HG02678 (cell line): Measurements from ENCODE around the gene ELOVL3.

Source experiments
- ATAC-seq: cut with Tn5 transposase; IDR thresholded peaks from one replicate; pipeline ENCODE4 v1.9.1; 2021; ENCODE audit warnings: mild to moderate bottlenecking, moderate library complexity; ENCODE audit not compliant: unreplicated experiment

The ELOVL3 gene

GRCh38 chr10:102222797-102223196, 3.3 kb upstream of the ELOVL3 start:
- no peak for ATAC-seq

DNA sequence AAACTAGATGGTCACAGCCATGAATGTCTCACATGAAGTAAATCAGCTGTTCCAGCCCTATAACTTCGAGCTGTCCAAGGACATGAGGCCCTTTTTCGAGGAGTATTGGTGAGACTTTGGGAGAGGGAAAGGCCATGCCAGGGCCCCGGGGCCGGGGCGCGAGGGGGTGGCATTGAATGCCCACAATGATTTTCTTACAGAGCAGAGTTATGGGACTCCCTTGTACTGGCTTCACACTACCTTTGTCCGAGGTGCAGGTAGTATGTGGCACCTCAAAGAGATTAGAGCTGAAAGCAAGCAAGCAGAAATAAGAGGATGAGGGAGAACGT, 407 bp downstream of the ELOVL3 start:
- no peak for ATAC-seq

DNA sequence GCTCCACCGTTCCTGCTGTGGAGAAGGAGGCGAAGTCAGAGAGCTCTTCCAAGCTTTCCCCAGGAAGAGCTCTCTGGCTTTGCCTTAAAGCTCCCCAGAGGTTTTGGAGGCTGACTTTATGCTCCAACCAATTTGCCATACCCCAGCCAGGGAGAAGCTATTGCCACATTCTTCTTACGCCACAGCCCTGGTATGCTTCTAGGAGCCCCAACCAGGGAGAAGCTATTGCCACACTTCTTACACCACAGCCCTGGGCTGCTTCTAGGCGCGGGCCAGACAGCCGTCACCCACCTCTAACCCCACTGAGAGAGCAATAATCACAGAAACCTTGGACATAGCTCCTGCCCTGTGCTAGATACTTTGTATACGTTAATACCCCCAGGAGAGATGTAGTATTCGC, 951 bp downstream of the ELOVL3 start:
- ATAC-seq: no peak

DNA sequence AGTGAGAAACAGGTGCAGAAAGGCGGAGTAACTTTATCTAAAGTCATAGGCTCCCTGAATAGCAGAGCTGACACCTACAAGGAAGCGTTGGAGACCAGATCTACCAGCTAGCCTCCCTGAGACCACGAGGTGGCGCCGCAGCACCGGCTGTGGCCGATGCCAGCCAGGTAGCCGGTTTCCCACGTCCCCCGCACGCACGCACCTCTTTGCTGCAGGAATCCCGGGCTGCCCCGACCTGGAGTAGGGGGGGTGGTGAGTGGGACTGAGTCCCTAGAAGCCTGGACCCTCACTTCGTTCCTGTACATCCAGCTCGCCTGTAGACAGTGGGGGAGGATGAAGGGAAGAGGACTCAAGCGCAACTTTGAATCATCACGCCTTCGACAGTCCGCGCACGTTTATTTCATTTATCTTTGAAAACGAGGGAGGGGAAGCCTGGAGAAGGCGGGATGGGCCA, 3.7 kb downstream of the ELOVL3 start:
- no peak for ATAC-seq

- ATAC-seq: no peak
These were observed 4.3 kb downstream of the ELOVL3 start for GRCh38 chr10:102230264-102230860.

DNA sequence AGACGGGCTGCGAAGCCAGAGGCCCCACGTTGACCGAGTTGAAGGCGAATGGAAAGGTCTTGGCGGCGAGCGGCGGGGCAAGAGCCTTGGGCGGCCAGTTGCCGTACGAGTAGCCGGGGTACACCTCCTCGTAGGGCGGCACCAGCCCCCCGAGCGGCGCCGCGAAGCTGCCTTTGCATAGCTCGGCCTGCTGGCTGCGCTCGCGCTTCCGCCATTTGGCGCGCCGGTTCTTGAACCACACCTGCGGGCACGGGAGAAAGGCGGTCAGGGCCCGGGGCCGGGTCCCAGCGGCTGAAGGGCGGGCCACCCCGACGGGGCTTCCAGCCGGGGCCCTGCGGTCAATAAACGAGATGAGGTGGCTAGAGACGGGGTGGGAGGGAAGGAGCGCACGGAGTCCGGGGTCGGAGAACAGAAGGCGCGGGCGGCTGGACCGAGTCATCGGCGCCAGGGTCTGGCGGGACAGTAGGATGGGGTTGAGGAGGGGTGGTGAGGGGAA, 4.8 kb downstream of the ELOVL3 start:
- ATAC-seq: no peak

DNA sequence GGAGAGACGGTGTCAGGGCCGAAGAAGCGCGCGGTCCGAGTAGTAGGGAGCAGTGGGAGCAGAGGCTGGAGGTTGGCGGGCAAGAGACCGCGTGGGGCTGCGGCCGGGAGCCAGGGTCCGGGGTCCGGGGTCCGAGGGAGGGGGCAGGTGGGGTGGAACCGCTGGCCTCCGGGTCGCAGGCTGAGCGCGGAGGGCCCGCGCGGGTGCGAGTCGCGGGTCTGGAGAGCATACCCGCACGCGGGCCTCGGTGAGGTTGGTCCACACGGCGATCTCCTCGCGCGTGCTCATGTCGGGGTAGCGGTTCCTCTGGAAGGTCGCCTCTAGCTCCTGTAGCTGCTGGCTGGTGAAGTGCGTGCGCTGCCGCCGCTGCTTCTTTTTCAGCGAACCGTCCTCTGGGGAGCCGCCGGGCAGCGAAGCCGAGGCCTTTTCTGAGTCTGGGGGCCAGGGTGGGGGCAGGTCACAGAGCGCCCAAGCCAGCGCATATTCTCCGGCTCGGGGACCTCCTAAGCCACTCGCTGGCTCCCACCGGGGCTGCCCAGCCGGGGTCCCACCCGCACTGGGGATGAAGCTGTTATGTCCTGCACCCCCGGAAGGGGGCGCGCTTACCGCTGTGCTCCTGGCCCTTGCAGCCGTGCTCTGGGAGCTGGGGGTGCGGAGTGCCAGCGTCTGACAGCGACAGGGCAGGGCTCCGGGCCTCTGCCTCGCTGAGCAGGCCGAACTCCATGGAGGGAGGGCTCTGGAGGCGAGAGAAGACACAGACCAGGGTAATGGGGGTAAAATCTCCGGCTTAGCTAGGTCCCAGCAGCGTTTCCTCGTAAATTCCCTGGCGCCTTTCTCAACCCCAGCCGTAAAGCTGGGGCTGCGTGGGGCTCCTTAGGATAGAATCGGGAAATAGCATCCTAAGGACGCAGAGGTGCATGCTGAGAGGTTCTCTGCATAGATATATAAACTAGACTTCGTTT, 5.5 kb downstream of the ELOVL3 start:
- no peak for ATAC-seq

GRCh38 chr10:102233997-102234396, 7.9 kb downstream of the ELOVL3 start:
- no peak for ATAC-seq

DNA sequence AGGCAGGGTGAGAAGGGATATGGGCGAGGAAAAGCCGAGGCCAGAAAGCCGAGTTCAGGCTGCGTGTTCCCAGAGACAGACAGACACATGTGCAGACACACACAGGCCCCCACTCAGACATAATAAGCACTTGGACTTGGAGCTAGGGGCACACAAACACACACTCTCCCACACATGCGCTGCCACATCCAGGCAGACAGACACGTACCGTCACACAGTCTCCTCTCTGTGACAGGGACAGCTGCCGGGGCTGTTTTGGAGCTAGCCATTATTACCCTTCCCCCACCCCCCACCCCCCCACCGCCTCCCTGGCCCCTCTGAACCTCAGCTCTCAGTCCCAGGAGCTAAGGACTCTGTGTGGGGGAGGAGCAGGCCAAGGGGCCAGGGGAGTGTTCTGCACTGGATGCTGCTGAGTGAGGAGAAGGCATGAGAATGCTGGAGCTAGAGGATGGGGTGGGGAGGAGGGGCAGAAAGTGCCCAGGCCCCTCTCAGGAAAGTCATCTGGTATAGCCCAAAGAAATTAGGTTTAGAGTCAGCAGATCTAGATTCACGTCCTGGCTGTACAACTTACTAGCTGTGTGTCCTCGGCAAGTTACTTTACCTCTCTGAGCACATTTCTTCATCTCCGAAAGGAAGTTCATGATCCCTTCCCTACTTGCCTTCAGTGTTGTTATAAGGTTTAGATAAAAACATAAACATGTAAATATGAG, 8.9 kb downstream of the ELOVL3 start:
- no peak for ATAC-seq

DNA sequence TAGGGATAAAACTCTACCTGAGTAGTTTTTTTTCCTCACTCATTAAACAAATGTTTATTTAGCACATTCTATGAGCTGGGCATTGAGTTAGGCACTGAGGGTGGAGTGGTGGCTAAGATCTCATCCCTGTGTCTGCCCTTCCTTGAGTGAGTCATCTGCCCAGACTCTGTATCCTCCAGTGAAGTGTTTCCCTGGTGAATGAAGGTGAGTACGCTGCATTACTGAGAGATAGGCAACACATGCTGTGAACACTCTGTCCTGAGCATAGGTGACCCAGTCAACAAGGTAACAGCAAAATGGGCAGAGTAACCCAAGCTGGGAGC, 9.5 kb downstream of the ELOVL3 start:
- no peak for ATAC-seq

GRCh38 chr10:102236006-102236405, 9.9 kb downstream of the ELOVL3 start:
- no peak for ATAC-seq

DNA sequence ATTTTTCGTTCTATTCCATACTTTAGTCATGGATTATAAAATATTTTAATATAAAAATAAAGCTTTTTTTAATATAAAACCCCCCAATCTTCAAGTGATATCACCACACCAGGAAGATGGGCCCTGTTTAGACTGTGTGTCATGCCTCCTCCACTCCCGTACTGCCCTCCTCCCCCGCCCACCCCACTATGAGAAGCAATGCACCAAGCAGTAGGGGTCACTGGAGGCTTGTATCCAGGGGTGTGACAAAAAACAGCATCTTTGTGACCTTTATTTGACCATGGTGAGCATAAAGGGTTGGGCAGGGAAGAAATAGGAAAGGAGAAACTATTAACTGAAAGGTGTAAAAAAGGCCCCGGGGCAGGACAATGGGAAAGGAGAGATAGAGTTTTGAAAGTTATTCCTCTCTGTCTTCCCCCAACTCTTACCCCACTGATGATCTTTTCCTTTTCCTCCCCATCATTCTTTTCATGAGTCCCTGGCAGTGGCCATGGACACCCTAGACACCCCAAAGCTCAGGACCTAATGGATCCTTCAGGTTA, 11.7 kb downstream of the ELOVL3 start:
- no peak for ATAC-seq

DNA sequence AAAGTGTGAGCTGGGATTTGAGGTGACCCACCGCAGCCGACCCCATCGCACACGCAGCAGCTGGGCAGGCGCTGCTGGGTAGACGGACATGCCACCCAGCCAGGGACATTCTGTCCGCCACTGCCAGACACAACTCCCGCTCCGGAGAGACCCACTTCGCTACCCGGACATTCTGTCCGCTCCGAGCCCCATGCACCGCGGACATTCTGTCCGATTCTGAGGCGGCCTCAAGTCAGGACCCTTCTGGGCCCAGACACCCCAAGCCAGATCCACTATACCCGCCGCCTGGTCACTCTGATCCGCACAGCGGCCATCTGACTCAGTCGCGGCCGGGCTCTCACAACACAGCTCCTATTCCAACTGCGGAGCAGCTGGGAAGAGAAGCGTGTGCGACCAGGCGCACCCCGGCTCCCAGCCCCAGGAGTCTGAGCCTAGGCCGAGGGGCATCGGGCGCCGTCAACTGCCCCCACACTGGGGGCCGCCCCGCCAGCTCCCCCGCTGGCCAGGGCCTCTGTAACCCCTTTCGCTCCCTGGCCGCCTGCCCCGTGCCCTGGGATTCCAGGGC, 14.4 kb downstream of the ELOVL3 start:
- no peak for ATAC-seq

- ATAC-seq: no peak
These were observed 14.9 kb downstream of the ELOVL3 start for GRCh38 chr10:102241032-102241443.

DNA sequence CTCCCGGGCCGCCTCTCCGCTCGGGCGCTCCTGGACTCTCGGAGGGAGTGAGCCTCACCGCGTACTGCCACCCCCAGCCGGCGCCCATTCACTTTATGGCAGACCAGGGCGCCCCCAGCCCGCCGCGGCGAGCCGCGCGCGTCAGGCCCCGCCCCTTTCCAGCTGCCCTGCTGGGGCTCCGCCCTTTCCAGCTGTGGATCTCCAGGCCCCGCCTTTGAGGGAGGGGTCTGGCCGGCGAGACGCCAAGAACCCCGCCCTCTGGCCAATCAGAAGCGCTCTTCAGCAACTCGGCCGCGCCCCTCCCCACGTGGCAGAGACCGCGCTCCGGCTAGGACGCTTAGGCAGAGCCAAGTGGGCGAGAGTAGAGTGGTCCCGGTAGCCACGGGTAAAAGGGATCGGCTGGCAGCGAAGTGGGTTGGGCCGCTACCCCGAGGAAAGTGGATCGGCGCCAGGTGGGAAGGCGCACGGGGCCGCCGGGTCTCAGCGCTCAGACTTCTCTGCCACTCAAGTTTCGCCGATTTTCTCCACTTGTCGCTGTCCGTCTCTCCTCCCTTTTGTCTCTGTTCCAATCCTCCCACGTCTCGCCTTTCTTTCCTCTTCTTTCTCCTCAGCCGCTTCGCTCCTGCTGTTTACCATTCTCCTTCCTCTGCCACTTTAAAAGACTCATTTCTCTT, 15.5 kb downstream of the ELOVL3 start, which contains the start of gene PITX3:
TSS of gene PITX3 (minus strand) at position 69 of the 674 bp plus-strand sequence. CDS start 9,432 bp downstream, outside the sequence.
- ATAC-seq: peak; percentile 46

- ATAC-seq: no peak
These were observed 16.0 kb downstream of the ELOVL3 start for GRCh38 chr10:102242118-102242485.

GRCh38 chr10:102243309-102243708, 17.2 kb downstream of the ELOVL3 start:
- ATAC-seq: no peak

- ATAC-seq: peak; percentile 88
These were observed 19.2 kb downstream of the ELOVL3 start, which contains the start of gene GBF1 for GRCh38 chr10:102245082-102245931. Gene GBF1, plus strand, starts transcription at chr10:102245532. Its CDS starts 13,407 bp downstream, at chr10:102258939.

GRCh38 chr10:102245932-102246251, 19.8 kb downstream of the ELOVL3 start:
- ATAC-seq: no peak

DNA sequence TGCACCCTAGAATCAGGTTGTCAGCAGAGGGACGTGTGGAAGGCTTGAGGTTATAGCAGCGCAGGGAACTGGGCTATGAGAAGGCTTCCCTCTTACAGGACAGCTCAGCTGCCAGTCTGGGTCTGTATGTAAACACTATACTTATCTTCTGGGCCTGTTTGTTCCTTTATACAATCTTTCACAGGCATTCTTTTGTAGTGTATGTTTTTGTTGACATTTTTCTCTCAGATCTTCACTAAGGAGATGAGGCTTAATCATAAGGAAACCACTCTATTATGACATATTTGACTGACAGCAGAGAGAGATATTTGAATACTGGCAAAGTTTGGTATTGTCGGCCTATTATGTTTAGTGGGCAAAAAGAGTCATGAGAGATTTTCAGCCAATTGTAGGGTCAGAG, 20.2 kb downstream of the ELOVL3 start:
- no peak for ATAC-seq
